HL-60/S4 treated with phorbol 12-myristate 13-acetate at 8.2 ng/mL for 4 days and 3 days (cell line): Measurements from ENCODE around the gene DNAJC11.
"Not testable (repeated sequence)": the region's sequence is repeated elsewhere in the genome, so short reads cannot be mapped to it uniquely, and the experiment has no call there.

Experiments used
- in situ Hi-C: fragments of 300-500 bp; cut with MboI; formaldehyde crosslinking; loops from 2 replicates; pipeline ENCODE4 v1.15.0; 2022; ENCODE audit warnings: low sequenced_read_pairs

Gene DNAJC11

DNA sequence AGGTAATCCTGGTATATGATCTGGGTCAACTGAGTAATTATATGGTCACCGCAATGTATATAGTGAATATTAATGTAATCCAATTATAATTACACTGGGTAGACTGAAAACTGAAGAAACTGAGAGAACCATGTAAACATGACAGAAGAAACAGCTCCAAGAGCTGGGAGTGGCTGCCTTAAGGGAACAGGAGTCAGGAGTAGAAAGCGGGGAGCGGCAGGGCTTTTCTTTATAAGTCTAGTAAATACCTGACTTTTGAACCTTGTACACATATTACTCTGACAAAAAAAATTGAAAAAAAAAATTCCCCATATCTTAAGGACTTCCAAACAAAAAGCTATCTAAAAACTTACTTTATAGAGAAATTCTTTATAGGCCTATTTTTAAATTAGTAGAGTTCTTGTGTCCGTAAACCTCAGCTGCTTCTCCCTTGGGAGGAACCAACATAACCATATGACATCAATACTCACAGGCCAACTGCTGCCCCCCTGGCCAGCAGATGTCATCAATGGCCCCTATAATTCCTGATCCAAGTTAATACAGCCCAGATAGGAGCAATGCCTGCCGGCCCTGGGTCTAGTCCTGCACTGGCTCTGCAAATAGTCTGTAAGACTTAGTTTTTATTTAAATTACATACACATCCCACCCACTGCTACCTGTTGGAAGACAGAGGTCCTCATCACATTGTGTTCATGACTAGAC lies 43.1 kb downstream of the DNAJC11 start:
- in situ Hi-C loops: no loop called here

DNA sequence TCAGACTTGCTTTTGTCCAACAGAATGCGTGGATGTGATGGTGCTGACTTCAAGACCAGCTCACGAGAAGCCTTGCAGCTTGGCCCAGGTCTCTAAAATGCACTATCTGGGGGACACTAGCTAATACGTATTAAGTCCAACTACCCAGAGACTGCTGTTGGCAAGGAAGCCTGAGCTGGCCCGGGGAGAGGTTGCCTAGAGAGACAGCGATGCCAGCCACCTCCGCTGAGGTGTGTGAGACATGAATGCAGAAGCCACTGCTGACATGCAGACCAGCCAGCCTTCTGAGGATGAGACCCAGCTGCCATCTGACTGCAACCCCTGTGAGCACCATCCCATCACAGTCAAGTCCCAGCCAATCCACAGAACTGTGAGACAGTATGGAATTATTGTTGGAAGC lies 44.5 kb downstream of the DNAJC11 start:
- in situ Hi-C loops: no loop called here

DNA sequence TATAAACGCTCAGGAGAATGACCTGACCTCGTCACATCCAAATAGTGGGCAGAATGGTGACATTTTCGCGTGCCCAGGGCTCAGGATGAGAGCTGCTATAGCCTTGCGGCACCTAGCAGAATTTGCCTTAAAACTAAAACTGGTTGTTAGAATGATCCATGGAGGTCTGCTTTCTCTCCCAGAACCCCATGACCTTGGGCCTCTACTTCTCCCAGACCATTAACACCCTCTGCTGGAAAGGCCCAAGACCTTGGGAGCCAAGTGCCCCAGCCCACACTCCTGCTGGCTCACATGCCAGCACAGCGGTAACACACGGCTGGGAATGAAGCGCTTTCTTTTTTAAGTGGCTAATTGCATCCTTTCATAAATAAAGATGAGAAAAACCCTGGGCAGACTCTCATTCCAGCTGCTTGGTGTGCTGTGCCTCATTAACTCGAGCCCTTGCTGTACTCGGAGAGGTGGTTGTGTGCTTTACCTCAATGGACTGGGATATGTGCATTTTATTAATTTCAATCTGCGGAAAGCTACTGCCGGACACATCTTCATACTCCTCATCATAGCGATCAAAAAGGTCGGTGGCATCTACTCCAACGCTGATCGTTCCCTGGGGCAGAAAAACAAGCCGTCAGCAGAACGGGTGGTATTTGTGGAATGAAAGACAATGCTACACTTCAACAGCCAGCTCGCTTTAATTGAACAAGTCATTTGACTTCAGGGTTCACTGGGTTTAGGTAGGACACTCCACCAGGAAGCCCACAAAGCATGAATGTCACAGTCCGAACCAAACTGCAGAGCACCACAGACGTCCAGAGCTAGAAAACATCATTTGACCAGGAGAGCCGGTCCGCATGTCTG lies 48.0 kb downstream of the DNAJC11 start:
- in situ Hi-C loops: no loop called here

DNA sequence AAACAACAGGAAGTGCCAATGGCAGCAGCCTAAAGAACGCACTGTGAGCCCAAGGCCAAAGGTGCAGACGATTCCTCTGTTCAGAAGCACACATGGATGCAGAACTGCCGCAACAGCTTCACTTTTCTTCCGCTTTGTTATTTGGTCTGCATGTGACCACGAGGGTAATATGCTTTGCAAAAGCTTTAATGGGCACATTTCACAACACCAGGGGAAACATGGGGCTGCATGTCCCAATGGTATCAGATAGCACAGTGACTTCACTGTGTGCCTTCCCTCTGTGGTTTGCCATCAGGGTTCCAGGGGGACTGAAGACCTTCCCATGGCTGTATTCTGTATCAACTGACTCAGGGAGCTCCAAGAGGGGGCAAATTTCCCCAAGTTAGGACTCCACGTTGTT lies 48.6 kb downstream of the DNAJC11 start:
- in situ Hi-C loops: no loop called here

DNA sequence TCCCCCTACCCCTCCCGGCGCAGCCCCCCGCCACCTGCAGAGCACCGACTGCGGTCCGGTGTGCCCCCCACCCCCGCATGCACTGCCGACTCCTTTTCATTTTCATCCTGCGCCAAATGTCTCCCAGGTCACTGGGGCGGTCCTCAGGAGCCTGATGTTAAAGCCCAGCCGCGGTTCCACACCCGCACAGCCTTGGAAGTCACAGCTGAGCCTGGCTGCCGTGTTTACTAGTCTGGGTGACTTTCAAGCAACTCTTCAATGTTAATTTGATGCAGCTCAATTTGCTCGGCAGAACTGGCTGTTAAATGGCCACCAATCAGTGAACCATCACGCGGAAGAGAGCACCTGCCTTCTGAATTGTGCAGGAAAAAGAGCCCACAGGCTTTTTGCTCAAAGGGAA lies 49.7 kb downstream of the DNAJC11 start:
- in situ Hi-C loops: no loop called here

DNA sequence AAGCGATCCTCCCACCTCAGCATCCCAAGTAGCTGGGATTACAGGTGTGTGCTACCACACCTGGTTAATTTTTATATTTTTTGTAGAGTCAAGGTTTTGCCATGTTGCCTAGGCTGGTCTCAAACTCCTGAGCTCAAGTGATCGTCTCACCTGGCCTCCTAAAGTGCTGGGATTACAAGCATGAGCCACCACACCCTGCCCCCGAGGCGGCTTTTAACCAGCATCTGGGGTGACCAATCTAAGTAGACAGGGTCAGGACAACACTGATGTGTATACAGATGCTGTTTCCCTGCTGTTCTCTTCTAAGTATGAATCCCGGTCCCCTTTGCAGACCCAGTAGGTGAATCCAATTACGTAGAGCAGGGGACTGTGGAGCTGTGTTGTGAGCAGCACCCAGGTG lies 53.1 kb downstream of the DNAJC11 start:
- in situ Hi-C loops: no loop called here

DNA sequence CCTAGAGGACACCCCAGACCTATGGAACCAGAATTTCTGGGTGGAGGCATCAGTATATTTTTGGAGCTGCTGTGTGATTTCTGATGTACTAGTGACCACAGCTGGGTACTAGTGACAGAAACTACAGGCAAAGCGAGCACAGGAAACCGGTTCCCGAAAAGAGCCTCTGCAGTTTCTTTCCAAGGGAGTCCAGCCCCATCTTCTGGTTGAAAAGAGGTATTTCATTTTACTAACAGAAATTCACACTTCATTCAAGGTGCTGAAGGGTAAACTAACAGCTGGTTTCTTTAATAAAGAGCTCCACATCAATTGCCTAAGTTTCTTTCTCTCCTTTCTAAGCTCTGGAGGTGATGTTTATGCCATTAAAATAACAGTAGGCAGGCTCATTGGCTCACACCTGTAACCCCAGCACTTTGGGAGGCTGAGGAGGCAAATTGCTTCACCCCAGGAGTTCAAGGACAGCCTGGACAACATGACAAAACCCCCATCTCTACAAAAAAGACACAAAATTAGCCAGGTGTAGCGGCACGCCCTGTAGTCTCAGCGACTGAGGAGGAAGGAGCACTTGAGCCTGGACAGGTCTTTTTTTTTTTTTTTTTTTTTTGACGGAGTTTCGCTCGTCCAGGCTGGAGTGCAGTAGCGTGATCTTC lies 55.0 kb downstream of the DNAJC11 start:
- in situ Hi-C loops: no loop called here

DNA sequence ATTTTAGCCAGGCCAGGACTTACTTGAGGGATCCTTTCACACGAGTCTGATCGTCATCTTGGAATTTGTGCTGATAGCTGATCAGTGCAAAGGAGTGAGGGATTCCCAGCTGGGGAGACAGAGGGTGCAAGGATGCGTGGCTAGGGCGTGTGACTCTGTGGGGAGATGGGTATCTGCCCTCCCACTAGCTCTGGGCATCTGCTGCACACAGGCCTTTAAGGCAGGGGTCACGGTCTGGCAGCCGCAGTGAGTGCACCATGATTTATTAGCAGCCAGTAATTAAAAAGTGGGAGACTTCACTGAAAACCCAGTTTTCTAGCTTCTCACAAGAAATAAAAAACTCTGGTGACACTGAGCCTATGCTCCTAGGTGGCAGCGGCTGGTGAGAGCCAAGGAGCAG lies 56.6 kb downstream of the DNAJC11 start:
- in situ Hi-C loops: no loop called here

DNA sequence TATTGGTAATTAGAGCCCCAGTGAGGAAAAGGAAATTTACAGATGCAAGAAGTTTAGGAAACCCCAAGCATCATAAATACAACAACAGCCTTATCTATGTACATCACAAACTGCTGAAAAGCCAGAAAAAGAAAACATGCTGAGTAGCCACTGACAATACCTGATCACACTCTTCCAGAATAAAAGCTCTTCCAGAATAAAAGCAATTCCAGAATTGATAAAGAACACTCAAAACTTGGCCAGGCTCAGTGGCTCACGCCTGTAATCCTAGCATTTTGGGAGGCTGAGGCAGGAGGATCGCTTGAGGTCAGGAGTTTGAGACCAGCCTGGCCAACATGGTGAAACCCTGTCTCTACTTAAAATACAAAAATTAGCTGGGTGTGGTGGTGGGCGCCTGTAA lies 60.7 kb downstream of the DNAJC11 start:
- in situ Hi-C loops: not testable (repeated sequence)

DNA sequence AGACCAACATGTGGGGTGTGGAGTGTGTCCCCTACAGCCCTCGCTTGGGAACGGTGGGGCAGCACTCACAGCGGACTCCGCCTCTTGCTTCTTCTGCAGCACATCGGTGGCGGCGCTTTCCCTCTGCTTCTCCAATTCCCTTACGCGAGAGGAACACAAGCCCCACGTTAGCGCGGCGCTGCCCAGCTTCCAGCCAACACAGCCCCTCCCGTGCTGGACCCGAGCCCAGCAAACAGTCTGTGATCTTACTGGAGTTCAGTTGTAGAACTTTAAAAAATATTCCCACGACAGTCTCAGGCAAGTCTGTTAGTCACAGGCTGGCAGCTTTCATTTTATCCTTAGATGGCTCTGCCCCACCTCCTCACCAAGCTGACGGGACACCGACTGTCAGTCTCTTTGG lies 63.4 kb downstream of the DNAJC11 start:
- in situ Hi-C loops: no loop called here

DNA sequence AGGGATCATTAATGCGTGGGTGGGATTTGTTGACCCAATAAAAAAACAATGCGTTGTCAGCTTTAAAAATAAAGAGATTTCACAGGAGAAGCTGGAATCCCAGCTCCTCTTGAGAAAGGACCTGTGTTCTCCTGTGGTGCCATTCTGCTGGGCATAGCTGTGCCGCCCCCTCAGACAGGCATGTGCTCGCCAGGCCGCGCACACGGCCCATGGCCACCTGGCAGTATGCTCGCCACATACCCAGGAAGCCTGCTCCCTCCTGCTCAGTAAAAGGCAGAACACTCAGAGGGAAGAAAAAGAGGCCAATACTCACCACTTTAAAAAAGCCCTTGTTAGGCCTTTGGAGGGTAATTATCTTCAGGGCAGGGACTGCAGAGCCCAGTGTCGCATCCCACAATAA lies 63.8 kb downstream of the DNAJC11 start:
- in situ Hi-C loops: no loop called here

DNA sequence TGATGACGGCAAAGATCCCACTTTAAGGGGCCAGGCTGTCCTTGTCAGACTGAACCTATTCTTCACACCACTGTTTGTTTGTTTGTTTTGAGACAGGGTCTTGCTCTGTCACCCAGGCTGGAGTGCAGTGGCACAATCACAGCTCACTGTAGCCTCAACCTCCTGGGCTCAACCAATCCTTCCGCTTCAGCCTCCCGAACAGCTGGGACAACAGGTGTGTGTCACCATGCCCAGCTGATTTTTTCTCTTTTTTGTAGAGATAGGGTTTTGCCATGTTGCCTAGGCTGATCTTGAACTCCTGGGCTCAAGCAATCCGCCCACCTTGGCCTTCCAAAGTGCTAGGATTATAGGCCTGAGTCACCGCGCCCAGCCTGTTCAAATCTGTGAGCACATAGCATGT lies 64.8 kb downstream of the DNAJC11 start:
- in situ Hi-C loops: not testable (repeated sequence)

DNA sequence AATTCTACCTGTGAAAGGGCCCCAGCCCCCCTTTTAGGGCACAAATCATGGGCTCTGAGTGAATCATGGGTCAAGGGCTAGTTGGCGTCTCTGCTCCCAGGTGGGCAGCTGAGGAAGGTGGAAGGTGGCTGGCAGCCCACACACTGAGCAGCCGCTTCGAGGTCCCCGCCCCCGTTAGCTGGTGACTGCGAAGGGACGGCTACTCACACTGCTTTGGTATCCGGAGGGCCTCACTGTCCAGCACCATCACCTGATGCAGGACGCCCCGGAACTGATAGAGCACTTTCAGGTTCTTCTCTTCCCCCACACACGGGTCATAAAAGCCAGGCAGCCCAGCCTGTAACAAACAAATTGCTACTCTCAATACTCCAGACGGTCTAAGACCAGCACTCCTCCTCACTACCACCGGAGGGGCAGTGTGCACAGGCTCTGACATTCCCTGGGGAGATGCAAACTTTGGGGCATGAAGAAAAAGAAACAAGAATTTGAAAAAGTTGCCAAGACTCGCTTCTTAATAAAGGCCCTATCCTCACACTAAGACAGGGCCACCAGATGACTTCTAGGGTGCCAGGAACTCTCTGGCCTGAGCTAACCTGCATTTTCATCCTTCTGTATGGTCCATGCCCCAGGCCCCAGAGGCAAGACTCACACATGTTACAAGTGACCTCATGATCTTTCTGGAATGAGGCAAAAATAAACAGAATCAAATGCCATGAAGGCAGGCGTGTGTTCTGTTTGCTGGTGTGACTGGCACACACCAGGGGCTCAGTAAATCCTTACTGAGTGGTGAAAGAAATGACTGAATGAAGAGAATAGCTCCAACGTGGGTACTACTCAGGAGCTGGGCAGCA lies 65.5 kb downstream of the DNAJC11 start:
- in situ Hi-C loops: no loop called here

DNA sequence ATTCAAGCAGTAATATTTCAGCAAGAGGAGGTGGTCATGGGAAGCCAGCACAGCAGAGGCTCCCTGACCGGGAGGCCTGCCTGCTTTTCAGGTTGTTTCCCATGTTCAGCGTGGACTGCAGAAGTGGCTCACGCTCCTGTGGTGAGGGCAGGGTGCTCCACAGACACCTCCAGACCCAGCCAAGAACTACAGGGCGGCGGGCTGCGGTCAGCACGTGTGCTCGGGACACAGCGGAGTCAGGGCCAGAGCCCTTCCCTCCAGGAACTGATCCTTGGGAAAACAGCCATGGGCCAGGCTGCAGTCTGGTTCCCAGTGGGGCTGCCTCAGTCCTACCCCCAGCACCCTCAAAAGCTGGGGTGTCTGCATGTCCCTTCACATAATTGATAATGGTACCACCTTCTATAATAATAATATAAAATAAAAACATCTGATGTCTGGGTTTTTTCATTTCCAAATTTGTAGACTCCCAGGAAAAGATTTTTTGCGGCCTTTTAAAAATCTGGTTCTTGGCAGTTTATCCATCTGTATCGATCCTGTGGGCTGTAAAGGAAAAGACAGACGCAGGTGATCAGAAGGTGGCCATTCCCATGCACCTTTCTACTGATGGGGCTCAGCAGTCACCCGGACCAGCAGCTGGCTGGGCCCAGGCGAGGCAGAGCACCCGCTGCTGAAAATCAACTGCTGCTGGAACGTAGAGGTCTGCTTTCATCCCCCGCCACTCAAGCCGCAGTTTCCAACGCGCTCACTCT lies 66.3 kb downstream of the DNAJC11 start:
- in situ Hi-C loops: no loop called here

DNA sequence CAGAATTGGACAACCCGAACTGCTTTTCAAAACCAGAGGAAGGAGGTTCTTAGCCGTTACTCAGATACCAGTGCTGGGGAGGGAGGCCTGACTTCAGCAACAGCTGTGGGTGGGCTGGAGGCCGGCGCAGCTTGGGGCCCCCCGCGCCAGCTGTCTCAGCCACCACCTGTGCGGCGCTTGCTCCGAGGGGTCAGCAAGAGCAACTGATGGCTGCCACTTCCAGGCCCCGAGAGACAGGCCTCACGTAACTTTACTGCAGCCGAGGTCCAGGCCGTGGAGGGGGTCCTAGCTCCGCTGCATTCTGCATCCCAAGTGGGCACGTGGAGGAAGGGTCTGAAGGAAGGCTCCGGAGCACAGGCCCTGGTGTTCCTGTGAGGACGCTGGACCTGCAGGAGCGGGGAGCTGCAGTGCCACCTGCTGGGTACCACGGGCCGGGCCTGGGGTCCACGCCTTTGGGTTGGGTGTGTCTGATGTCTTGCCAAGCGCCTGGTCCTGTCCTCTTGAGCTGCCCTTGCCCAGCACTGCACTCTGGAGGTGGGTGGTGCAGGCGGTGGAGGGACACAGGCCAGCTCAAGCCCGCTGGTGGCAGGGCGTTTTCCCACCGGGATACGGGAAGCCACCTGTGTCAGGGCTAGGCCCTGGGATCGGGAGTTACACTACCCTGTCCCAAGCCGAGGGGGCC lies 67.1 kb downstream of the DNAJC11 start:
- in situ Hi-C loops: no loop called here

DNA sequence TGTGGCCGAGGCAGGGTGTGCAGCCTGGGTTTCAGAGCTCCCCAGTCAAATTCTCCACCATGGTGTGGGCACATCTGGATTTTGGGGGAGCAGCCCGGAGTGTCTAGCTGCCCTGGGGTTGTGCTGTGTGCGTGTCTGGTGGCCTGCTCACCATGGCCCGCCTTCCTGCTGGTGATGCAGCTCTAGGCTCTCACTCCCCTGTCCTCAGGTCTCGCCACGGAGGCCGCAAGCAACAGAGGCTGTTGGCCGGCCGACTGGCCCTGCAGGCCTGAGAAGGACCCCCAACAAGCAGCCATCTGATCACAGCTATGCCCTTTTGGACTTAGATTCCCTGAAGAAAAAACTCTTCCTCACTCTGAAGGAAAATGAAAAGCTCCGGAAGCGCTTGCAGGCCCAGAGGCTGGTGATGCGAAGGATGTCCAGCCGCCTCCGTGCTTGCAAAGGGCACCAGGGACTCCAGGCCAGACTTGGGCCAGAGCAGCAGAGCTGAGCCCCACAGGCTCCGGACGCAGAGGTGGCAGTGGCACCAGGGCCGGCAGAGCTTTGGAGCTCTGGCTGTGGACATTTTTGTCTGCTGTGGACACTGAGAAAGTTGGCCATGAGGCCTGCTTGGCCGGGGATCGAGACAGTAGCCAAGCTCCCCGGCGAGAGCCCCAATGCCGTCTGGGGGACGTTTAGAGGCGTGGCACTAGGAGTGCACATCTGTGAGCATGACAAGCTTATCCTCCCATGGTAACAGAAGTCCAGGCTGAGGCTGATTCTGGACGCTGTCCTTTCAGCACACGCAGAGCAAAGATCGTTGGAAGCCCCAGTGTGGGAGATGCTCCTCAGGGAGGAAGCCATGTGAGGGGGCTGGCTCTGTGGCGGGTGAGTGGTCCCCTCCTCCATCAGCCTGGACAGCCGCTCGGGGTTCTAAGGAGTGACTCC lies 68.8 kb downstream of the DNAJC11 start:
- in situ Hi-C loops: no loop called here

DNA sequence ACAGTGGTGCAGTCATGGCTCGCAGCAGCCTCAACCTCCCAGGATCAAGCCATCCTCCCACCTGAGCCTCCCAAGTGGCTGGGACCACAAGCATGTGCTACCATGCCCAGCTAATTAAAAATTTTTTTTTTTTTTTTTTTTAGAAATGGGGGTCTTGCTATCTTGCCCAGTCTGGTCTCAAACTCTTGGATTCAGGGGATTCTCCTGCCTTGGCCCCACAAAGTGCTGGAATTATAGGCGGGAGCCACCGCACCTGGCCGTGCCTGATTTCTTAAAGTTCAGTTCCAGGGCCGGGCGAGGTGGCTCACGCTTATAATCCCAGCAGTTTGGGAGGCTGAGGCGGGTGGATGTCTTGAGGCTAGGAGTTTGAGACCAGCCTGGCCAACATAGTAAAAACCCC lies 70.6 kb downstream of the DNAJC11 start:
- in situ Hi-C loops: no loop called here

DNA sequence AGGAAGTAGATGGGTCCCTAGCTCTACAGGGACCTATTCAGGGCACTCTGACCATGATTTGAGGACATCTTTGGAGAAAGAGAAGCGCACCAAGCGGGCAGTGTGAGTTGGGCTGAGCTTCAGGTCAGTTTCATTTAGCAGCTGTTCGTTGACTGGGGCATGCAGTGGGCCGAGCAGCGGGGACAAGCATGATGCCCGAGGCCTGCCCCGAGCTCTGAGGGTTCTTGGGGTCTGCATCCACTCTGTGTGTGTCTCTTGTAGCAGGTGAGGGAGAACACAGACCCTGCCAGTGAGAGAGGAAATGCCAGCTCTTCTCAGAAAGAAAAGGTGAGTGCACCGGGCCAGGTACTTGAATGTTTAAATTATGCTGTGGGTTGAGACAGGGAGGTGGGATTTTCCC lies 71.6 kb downstream of the DNAJC11 start:
- in situ Hi-C loops: no loop called here
